GM12891 (cell line): Measurements from ENCODE around the gene NAA20.

ENCODE experiments used
- POLR2A ChIP-seq: IDR thresholded peaks from 2 replicates; pipeline ENCODE4 v1.6.1; 2011; ENCODE audit warnings: low read depth, low read length, control low read depth
- POLR2AphosphoS5 ChIP-seq: IDR thresholded peaks from 2 replicates; pipeline ENCODE4 v1.6.1; 2011; ENCODE audit warnings: low read depth, low read length, control low read depth
- SPI1 ChIP-seq: IDR thresholded peaks from 2 replicates; pipeline ENCODE4 v1.6.1; 2011; ENCODE audit warnings: low read depth, low read length, control low read depth
- TAF1 ChIP-seq: IDR thresholded peaks from 2 replicates; pipeline ENCODE4 v1.6.1; 2011; ENCODE audit warnings: low read depth, low read length, control low read depth

DNA sequence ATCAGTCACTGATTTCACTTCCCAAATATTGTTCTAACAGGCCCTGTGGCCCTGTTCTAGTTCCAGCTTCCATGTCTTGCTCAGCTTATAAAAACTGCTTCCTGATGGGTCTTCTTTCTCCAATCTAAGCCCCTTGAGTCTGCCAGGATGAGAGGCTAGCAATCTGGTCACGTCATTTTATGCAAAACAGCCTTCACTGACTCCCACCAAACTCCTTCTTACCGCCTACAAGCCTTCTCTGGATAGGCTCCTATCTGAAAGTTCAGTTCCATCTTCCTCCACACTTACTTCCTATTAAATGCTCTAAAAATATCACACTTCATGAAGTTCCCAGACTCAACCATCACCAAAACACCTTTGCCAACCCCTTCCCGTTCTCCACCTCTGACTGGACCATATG, 19.6 kb downstream of the NAA20 start:
- TF ChIP-seq TAF1 (no peak), POLR2A (no peak), SPI1 (no peak), POLR2AphosphoS5 (no peak)
